ENCODE measurements around the gene GRAMD2B. TPM values are rescaled to one million over a fixed set of nuclear protein-coding genes. Genes with fewer than 3 reads are reported as not detected.

Gene GRAMD2B
- total and polyA plus RNA-seq, 2 of the 8 experiments (the other 6 are each of a cell fraction or from before 2014, with no cell fraction given) = 6.4 to 9.4 TPM

- Histone ChIP-seq H4K5ac (ENCODE audit: insufficient read length, low read depth, low read length) (no peak overlapping the region), H4K8ac (ENCODE audit: extremely low read depth, insufficient read depth, low read length) (no peak overlapping the region), H3K23me2 (ENCODE audit: low read depth, low read length) (no peaks in the 10 kb centered on the region), H3K56ac (replicated peaks; ENCODE audit: insufficient read length, low read depth, low read length) (no peak overlapping the region), H3K9ac (replicated peaks in 1 of 4; ENCODE audit: extremely low read depth in 1 of 4, low read depth in 3 of 4, low read length in 3 of 4) (no peak overlapping the region), H3K14ac (ENCODE audit: insufficient read length) (no peak overlapping the region), H3K4ac (replicated peaks; ENCODE audit: insufficient read length, low read depth, low read length) (no peak overlapping the region), H2BK15ac (ENCODE audit: low read length) (no peak overlapping the region), H3K9me3 (ENCODE audit: insufficient read depth in 2 of 2, low read depth in 1 of 2, low read length in 1 of 2) (no peaks in the 10 kb centered on the region), H3K79me2 (ENCODE audit: control insufficient read depth in 1 of 2, insufficient read depth in 2 of 2, low read length in 2 of 2) (no peaks in the 10 kb centered on the region), H3K36me3 (ENCODE audit: control insufficient read depth in 2 of 4, insufficient read depth in 4 of 4, low read length in 3 of 4) (peaks cover 0 to 4% (median 0%) of the 10 kb centered on the region in 4 experiments; a peak in 2 of 8 replicates), H2AK5ac (ENCODE audit: low read depth, low read length) (no peak overlapping the region), H2BK120ac (replicated peaks; ENCODE audit: low read depth, low read length) (no peak overlapping the region), H2BK5ac (ENCODE audit: low read depth, low read length) (no peak overlapping the region), H3K4me1 (replicated peaks in 1 of 4; ENCODE audit: control insufficient read depth in 3 of 4, insufficient read depth in 4 of 4, low read length in 3 of 4) (no peaks in the 10 kb centered on the region), H2AFZ (ENCODE audit: low read length) (no peak overlapping the region), H4K91ac (replicated peaks; ENCODE audit: insufficient read length, low read length) (no peak overlapping the region), H2BK20ac (ENCODE audit: low read length) (no peak overlapping the region), H3K79me1 (ENCODE audit: low read depth, low read length) (no peaks in the 10 kb centered on the region), H3K27ac (ENCODE audit: low read depth, low read length) (no peak overlapping the region), H3K4me3 (ENCODE audit: extremely low read depth in 1 of 4, insufficient read depth in 2 of 4, low read depth in 3 of 4, low read length in 4 of 4) (no peak overlapping the region), H2BK12ac (ENCODE audit: low read depth, low read length) (no peak overlapping the region), H3K4me2 (ENCODE audit: insufficient read depth in 1 of 2, low read depth in 2 of 2, low read length in 2 of 2) (no peak overlapping the region), H3K18ac (ENCODE audit: extremely low read depth, low read length) (no peak overlapping the region), H3K27me3 (replicated peaks in 1 of 4; ENCODE audit: control insufficient read depth in 3 of 4, extremely low read depth in 1 of 4, insufficient read depth in 3 of 4, low read length in 3 of 4) (no peaks in the 10 kb centered on the region), H3K23ac (ENCODE audit: insufficient read length) (no peak overlapping the region), H4K20me1 (replicated peaks in 1 of 2; ENCODE audit: control insufficient read depth in 1 of 2, insufficient read depth in 2 of 2, low read length in 2 of 2) (no peaks in the 10 kb centered on the region)
- no peak for FAIRE-seq
- ChIA-PET POLR2A (ENCODE audit: partially characterized antibody) (interaction anchor here (1.3 kb wide), 1 partner anchor 12 kb away, joined by 4 read pairs; no protein-coding TSS in a partner anchor), CTCF (ENCODE audit: partially characterized antibody) (interaction anchor here (0.6 kb wide), 1 partner anchor 29 kb away, joined by 3 read pairs; no protein-coding TSS in a partner anchor)
- 79% methylated on average over 6 of the region's 6 CpGs; no CpG with 5 or more reads in 1 of the 2 experiments for WGBS, 2 experiments (ENCODE audit: extremely low coverage in 1 of 2, insufficient coverage in 1 of 2, insufficient read length in 1 of 2, insufficient replicate concordance in 2 of 2, low coverage in 1 of 2, low lambda C conversion rate in 2 of 2, missing lambda C conversion rate in 1 of 2)
- DNase-seq (ENCODE audit: low read depth in 1 of 2, low spot score in 2 of 2) = no peak
- no peak for TF ChIP-seq HDAC2 (IDR thresholded peaks at IDR 0.05; ENCODE audit: borderline replicate concordance in 1 of 2, low read depth in 2 of 2, low read length in 2 of 2)
- TF ChIP-seq TCF12 (IDR thresholded peaks at IDR 0.05; ENCODE audit: low read depth, low read length) = no peak
- no peak for TF ChIP-seq EGR1 (IDR thresholded peaks at IDR 0.05; ENCODE audit: borderline replicate concordance, low read depth, low read length)
- TF ChIP-seq YY1 (IDR thresholded peaks at IDR 0.05; ENCODE audit: low read depth, low read length) = no peak
These were observed 33.1 kb downstream of the GRAMD2B start for GRCh38 chr5:126456217-126456820.

All from H1 (cell line).